ENCODE data around the gene NPAS1. TPM values are rescaled to one million over a fixed set of nuclear protein-coding genes. Genes with fewer than 3 reads are reported as not detected.

NPAS1 gene
- total RNA-seq, 3 donors from 2014 or later (not counting 1 experiment from before 2014, with no cell fraction given), result 0.64 to 0.65 TPM; not detected in 1

- no peak overlapping the region for H3K4me3 ChIP-seq (ENCODE audit: low read length)
- no peak overlapping the region for H3K4me3 Mint-ChIP-seq
- no peaks in the 10 kb centered on the region for H3K36me3 Mint-ChIP-seq
- TF ChIP-seq CTCF (IDR thresholded peaks at IDR 0.05), result no peak
- 17% methylated on average over 10 of the region's 12 CpGs for WGBS (ENCODE audit: insufficient coverage)
- no peaks in the 10 kb centered on the region for H3K9me3 ChIP-seq (ENCODE audit: control insufficient read depth, insufficient read depth, low read length)
- no peaks in the 10 kb centered on the region for H3K36me3 ChIP-seq (ENCODE audit: control insufficient read depth, insufficient read depth, low read length)
- intact Hi-C loops (cut with micrococcal nuclease), result no loop called here
- peaks cover 11% of the 10 kb centered on the region for H3K4me1 ChIP-seq (ENCODE audit: control insufficient read depth, insufficient read depth, low read length)
- H3K27me3 Mint-ChIP-seq (ENCODE audit: low read depth in 2 of 2), result peaks cover 22 to 49% of the 10 kb centered on the region in 2 donors
- peaks cover 27% of the 10 kb centered on the region for H3K27me3 ChIP-seq (ENCODE audit: control insufficient read depth, insufficient read depth, low read length)
- no peak overlapping the region for H3K27ac Mint-ChIP-seq
- H3K4me1 Mint-ChIP-seq, result peaks cover 0 to 4% of the 10 kb centered on the region in 2 donors
- H3K9me3 Mint-ChIP-seq, result no peaks in the 10 kb centered on the region
- ATAC-seq, result no peak
- no peak for DNase-seq
- H3K27ac ChIP-seq (ENCODE audit: low read length), result no peak overlapping the region
Measured at GRCh38 chr19:47027586-47028088, 8.0 kb downstream of the NPAS1 start.

GRCh38 chr19:47028195-47028601 lies 8.6 kb downstream of the NPAS1 start:
- no peak for TF ChIP-seq CTCF (IDR thresholded peaks at IDR 0.05)
- Histone ChIP-seq H3K27ac (ENCODE audit: low read length) (no peak overlapping the region), H3K4me3 (ENCODE audit: low read length) (no peak overlapping the region), H3K27me3 (ENCODE audit: control insufficient read depth, insufficient read depth, low read length) (peaks cover 22% of the 10 kb centered on the region), H3K4me1 (ENCODE audit: control insufficient read depth, insufficient read depth, low read length) (peaks cover 7% of the 10 kb centered on the region), H3K9me3 (ENCODE audit: control insufficient read depth, insufficient read depth, low read length) (no peaks in the 10 kb centered on the region), H3K36me3 (ENCODE audit: control insufficient read depth, insufficient read depth, low read length) (no peaks in the 10 kb centered on the region)
- ATAC-seq (no peak), DNase-seq (no peak)
- no peak overlapping the region for H3K27ac Mint-ChIP-seq
- peaks cover 0 to 4% of the 10 kb centered on the region in 2 donors for H3K4me1 Mint-ChIP-seq
- no peaks in the 10 kb centered on the region for H3K9me3 Mint-ChIP-seq
- no peaks in the 10 kb centered on the region for H3K36me3 Mint-ChIP-seq
- 19% methylated on average over 7 of the region's 14 CpGs for WGBS (ENCODE audit: insufficient coverage)
- H3K4me3 Mint-ChIP-seq, result no peak overlapping the region
- peaks cover 22 to 44% of the 10 kb centered on the region in 2 donors for H3K27me3 Mint-ChIP-seq (ENCODE audit: low read depth in 2 of 2)
- intact Hi-C loops (cut with micrococcal nuclease), result no loop called here

- H3K9me3 Mint-ChIP-seq, result no peaks in the 10 kb centered on the region
- H3K4me3 Mint-ChIP-seq, result no peak overlapping the region
- no peaks in the 10 kb centered on the region for H3K36me3 ChIP-seq (ENCODE audit: control insufficient read depth, insufficient read depth, low read length)
- H3K27me3 ChIP-seq (ENCODE audit: control insufficient read depth, insufficient read depth, low read length), result peaks cover 12% of the 10 kb centered on the region
- WGBS (ENCODE audit: insufficient coverage), result 21% methylated on average over 17 of the region's 17 CpGs
- ATAC-seq (peak in 1 of 3 donors; percentile 26), DNase-seq (peak; percentile 48 to 82)
- no peak overlapping the region for H3K4me3 ChIP-seq (ENCODE audit: low read length)
- intact Hi-C loops (cut with micrococcal nuclease), result no loop called here
- H3K4me1 ChIP-seq (ENCODE audit: control insufficient read depth, insufficient read depth, low read length), result peaks cover 22% of the 10 kb centered on the region
- peaks cover 16 to 24% of the 10 kb centered on the region in 2 donors for H3K4me1 Mint-ChIP-seq
- peaks cover 14 to 30% of the 10 kb centered on the region in 2 donors for H3K27me3 Mint-ChIP-seq (ENCODE audit: low read depth in 2 of 2)
- no peaks in the 10 kb centered on the region for H3K36me3 Mint-ChIP-seq
- no peak overlapping the region for H3K27ac ChIP-seq (ENCODE audit: low read length)
- no peaks in the 10 kb centered on the region for H3K9me3 ChIP-seq (ENCODE audit: control insufficient read depth, insufficient read depth, low read length)
- peak; percentile 77 for TF ChIP-seq CTCF (IDR thresholded peaks at IDR 0.05)
- H3K27ac Mint-ChIP-seq, result no peak overlapping the region
Measured at GRCh38 chr19:47032171-47032811, 12.7 kb downstream of the NPAS1 start.
